Ishikawa (cell line): Measurements from ENCODE around the gene PRKCQ.

ENCODE experiments used
- CEBPB ChIP-seq: IDR thresholded peaks from 2 replicates; pipeline ENCODE4 v1.6.1; 2012
- CREB1 ChIP-seq: IDR thresholded peaks from 2 replicates; pipeline ENCODE4 v1.6.1; 2012; ENCODE audit warnings: low read depth
- EGR1 ChIP-seq: IDR thresholded peaks from 2 replicates; pipeline ENCODE4 v1.6.1; 2012
- EP300 ChIP-seq: IDR thresholded peaks from 2 replicates; pipeline ENCODE4 v1.6.1; 2012; ENCODE audit warnings: borderline replicate concordance
- FOXM1 ChIP-seq: IDR thresholded peaks from 2 replicates; pipeline ENCODE4 v1.6.1; 2012; ENCODE audit warnings: low read depth, borderline replicate concordance
- NFIC ChIP-seq: IDR thresholded peaks from 2 replicates; pipeline ENCODE4 v1.6.1; 2012
- RAD21 ChIP-seq: IDR thresholded peaks from 2 replicates; pipeline ENCODE4 v1.6.1; 2012; ENCODE audit warnings: low read depth
- TAF1 ChIP-seq: IDR thresholded peaks from 2 replicates; pipeline ENCODE4 v1.6.1; 2012; ENCODE audit warnings: low read depth, mild to moderate bottlenecking
- TCF12 ChIP-seq: IDR thresholded peaks from 2 replicates; pipeline ENCODE4 v1.6.1; 2012; ENCODE audit warnings: low read depth
- TEAD4 ChIP-seq: IDR thresholded peaks from 2 replicates; pipeline ENCODE4 v1.6.1; 2012
- YY1 ChIP-seq: IDR thresholded peaks from 2 replicates; pipeline ENCODE4 v1.6.1; 2012; ENCODE audit warnings: low read depth
- ZBTB7A ChIP-seq: IDR thresholded peaks from 2 replicates; pipeline ENCODE4 v1.6.1; 2012; ENCODE audit warnings: low read depth
- TF ChIP-seq, protein P1 (sequence below): IDR thresholded peaks from 2 replicates; pipeline ENCODE4 v1.6.1; 2012; ENCODE audit warnings: low read depth, mild to moderate bottlenecking
- TF ChIP-seq, protein P2 (sequence below): IDR thresholded peaks from 2 replicates; pipeline ENCODE4 v1.6.1; 2012
- TF ChIP-seq, protein P3 (sequence below): IDR thresholded peaks from 2 replicates; pipeline ENCODE4 v1.6.1; 2012

Gene PRKCQ

DNA sequence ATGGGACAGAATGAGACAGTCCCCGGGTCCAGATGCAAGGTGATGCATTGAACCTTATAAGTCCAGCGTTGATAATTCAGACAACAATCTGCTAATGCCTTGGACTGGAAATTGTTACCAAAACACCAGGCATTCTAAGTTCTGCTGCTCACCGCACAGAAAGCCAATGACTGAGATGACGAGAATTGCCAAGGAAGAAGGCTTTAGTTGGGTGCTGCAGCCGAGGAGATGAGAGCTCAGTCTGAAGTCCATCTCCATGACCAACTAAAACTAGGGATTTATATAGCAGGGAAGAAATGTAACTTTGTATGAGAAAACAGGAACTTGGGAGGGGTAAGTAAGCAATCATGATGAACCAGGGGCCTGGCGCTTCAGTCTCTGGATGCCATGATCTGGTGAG, 68.7 kb downstream of the PRKCQ start:
- TF ChIP-seq TAF1 (no peak), CEBPB (no peak), TCF12 (no peak), EGR1 (no peak), CREB1 (no peak), YY1 (no peak), RAD21 (no peak), FOXM1 (no peak), ZBTB7A (no peak), NFIC (no peak), EP300 (no peak), TEAD4 (no peak)
- TF ChIP-seq, protein P1, sequence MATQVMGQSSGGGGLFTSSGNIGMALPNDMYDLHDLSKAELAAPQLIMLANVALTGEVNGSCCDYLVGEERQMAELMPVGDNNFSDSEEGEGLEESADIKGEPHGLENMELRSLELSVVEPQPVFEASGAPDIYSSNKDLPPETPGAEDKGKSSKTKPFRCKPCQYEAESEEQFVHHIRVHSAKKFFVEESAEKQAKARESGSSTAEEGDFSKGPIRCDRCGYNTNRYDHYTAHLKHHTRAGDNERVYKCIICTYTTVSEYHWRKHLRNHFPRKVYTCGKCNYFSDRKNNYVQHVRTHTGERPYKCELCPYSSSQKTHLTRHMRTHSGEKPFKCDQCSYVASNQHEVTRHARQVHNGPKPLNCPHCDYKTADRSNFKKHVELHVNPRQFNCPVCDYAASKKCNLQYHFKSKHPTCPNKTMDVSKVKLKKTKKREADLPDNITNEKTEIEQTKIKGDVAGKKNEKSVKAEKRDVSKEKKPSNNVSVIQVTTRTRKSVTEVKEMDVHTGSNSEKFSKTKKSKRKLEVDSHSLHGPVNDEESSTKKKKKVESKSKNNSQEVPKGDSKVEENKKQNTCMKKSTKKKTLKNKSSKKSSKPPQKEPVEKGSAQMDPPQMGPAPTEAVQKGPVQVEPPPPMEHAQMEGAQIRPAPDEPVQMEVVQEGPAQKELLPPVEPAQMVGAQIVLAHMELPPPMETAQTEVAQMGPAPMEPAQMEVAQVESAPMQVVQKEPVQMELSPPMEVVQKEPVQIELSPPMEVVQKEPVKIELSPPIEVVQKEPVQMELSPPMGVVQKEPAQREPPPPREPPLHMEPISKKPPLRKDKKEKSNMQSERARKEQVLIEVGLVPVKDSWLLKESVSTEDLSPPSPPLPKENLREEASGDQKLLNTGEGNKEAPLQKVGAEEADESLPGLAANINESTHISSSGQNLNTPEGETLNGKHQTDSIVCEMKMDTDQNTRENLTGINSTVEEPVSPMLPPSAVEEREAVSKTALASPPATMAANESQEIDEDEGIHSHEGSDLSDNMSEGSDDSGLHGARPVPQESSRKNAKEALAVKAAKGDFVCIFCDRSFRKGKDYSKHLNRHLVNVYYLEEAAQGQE, result no peak
- TF ChIP-seq, protein P2, sequence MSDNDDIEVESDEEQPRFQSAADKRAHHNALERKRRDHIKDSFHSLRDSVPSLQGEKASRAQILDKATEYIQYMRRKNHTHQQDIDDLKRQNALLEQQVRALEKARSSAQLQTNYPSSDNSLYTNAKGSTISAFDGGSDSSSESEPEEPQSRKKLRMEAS, result no peak
- TF ChIP-seq, protein P3, sequence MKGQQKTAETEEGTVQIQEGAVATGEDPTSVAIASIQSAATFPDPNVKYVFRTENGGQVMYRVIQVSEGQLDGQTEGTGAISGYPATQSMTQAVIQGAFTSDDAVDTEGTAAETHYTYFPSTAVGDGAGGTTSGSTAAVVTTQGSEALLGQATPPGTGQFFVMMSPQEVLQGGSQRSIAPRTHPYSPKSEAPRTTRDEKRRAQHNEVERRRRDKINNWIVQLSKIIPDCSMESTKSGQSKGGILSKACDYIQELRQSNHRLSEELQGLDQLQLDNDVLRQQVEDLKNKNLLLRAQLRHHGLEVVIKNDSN, result no peak

DNA sequence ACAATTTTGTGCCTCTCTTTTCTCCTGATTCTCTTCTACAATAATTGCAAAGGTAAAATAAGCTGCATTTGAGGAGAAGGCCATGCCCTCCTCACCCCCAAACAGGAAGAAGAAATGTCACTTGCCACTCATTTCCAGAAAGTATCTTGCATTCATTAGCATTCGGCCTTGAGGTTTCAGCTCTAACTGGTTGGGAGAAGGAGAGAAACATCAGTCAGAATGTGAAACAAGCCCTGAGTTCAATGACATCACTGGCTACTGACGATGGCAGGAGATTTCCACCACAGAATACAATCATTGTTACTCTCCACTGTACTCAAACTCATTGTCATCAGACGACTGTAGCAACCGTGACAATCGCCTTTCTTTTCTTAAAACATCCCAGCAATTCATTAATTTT, 72.8 kb downstream of the PRKCQ start:
- TF ChIP-seq YY1, result no peak
- no peak for TF ChIP-seq CREB1
- TF ChIP-seq, protein P2, result no peak
- no peak for TF ChIP-seq ZBTB7A
- TF ChIP-seq CEBPB, result no peak
- no peak for TF ChIP-seq EP300
- no peak for TF ChIP-seq RAD21
- TF ChIP-seq, protein P1, result no peak
- TF ChIP-seq TAF1, result no peak
- no peak for TF ChIP-seq TEAD4
- TF ChIP-seq, protein P3, result no peak
- TF ChIP-seq FOXM1, result no peak
- no peak for TF ChIP-seq NFIC

DNA sequence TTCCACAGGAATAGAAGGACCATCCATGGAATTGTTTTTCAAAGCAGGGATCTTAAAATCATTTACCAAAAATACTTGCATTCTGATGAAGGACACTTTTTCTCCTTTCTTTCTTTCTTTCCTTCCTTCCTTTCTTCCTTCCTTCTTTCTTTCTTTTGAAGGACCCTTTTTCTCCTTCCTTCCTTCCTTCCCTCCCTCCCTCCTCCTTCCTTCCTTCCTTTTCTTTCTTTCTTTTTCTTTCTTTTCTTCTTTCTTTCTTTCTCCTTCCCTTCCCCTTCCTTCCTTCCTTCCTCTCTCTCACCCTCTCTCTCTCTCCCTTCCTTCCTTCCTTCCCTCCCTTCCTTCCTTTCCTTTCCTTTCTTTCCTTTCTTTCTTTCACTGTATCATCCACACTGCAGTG, 74.8 kb downstream of the PRKCQ start:
- TF ChIP-seq TEAD4 (no peak), TAF1 (no peak), RAD21 (no peak), NFIC (no peak)
- TF ChIP-seq, protein P3, result no peak

DNA sequence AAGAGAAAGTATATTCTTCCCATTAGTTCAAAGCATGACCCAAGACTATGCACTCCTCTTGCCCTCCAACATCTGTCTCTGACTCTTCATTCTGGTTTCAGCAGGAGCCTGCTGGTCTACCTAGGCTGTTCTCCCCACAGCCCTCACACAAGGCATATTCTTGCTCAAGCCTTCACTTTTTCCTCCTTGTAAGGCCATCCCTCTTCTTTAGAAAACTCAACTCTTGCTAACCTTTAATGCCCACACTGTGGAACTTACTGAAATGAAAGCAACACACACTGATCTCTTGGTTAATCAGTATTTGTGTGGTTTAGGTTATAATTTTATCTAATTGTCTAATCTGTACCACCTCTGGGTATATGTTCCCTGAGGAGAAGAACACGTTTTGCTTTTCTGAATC, 75.8 kb downstream of the PRKCQ start:
- TF ChIP-seq CREB1 (no peak), EGR1 (no peak), RAD21 (no peak), TCF12 (no peak), FOXM1 (no peak), YY1 (no peak), ZBTB7A (no peak), TAF1 (no peak), NFIC (no peak), CEBPB (no peak), EP300 (no peak), TEAD4 (no peak)
- TF ChIP-seq, protein P3, result no peak
- TF ChIP-seq, protein P2, result no peak
- TF ChIP-seq, protein P1, result no peak
